Erythroblast (primary cell): ENCODE data around the gene FZD10.

Source experiments
- GATA1 ChIP-seq: IDR thresholded peaks from 2 replicates; pipeline ENCODE4 v1.6.1; 2011; ENCODE audit warnings: low read depth, mild to moderate bottlenecking, control low read depth, low read length, moderate library complexity
- POLR2A ChIP-seq: IDR thresholded peaks from 2 replicates; pipeline ENCODE4 v1.6.1; 2011; ENCODE audit warnings: mild to moderate bottlenecking, low read length

- TF ChIP-seq POLR2A (no peak), GATA1 (no peak)
Observed at GRCh38 chr12:130167537-130167936, 5.3 kb downstream of the FZD10 start.
